ENCODE data around the gene ZNF382.
"Not testable (repeated sequence)": the region's sequence is repeated elsewhere in the genome, so short reads cannot be mapped to it uniquely, and the experiment has no call there.

ZNF382 gene

DNA sequence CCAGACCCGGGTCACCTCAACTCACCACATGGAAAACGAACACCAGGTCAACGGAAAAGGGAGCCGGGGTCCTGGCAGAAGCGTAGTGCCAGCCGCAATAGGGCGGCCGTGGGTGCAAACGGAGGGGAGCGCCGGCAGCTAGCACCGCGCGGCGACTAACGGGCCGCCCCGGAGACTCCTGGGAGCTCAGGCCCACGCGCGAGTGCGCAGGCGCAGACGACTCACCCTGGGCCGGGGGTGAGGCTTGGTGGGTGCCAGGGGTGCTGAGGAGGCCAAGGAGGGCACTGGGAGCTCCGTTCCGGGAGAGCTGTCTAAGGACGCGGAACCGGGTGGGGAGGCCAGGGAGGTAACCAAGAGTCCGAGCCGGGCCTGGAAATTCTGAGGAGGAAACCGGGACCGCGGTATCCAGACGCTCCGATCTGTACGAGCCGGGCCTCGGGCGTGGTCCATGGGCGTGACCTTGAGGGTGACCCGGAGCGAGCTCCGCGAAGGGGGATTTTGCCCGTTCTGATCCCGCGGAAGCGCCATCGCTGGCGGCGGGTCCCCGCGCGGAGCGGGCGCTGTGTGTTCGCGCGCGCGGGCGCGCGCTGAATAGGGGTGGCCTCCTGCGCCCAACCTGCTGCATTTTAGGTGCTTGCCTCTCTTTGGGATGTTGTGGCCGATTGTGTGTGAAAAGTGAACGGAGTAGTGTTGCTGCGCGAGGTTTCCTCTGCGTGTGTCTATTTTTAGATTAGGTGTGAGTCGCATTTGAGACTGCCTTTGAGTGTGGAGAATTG is at the start of gene ZNF382:
ZNF382 (plus strand) TSS at position 213 of the 776 bp plus-strand sequence. CDS start 4,602 bp downstream, outside the sequence.
- peak; percentile 66 for DNase-seq

DNA sequence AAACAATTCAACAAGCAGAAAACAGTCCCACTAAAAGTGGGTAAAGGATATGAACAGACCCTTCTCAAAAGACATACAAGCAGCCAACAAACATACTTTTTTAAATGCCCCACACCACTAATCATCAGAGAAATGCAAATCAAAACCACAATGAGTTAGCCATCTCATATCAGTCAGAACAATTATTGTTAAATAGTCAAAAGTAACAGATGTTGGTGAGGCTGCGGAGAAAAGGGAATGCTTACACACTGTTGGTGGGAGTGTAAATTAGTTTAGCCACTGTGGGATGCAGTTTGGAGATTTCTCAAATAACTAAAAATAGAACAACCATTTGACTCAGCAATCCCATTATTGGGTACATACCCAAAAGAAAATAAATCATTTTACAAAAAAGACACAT is 40.7 kb upstream of the ZNF382 start:
- DNase-seq, result no peak

- no peak for DNase-seq
Measured at GRCh38 chr19:36572593-36573019, 32.5 kb upstream of the ZNF382 start.

- DNase-seq, result peak; percentile 89
Measured at GRCh38 chr19:36573020-36573894, 31.9 kb upstream of the ZNF382 start, which contains the start of gene ZNF529. ZNF529 (minus strand) TSS chr19:36573292; CDS start chr19:36572346, 946 bp downstream.

GRCh38 chr19:36573895-36574720 is 31.0 kb upstream of the ZNF382 start:
- DNase-seq, result no peak

- DNase-seq, result no peak
Measured at GRCh38 chr19:36574741-36575140, 30.4 kb upstream of the ZNF382 start.

DNA sequence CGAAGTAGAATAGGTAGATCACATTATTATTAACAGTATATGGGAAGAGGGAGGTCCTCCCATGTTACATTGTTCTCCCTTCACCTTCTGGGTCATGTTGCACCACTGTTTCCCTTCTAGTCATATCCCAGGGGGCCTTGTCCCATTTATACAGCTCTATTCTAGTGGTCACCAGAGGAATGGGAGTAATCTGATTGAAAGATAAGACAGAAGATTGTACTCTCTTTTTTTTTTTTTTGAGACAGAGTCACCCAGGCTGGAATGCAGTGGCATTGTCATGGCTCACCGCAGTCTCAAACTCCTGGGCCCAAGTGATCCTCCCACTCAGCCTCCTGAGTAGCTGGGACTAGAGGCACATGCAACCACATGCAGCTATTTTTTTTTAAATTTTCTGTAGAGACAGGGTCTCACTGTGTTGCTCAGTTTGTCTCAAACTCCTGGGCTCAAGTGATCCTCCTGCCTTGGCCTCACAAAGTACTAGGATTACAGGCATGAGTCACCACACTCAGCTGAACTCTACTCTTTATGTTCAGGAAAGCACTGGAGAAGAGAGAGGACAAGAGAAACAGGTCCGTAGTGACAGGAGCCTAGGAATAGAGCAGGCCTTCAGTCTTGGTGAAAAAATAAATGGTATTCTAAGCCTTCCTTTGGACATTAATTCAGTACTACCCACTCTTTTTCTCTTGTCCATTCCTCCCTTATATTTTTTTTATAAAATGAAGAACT is 27.7 kb upstream of the ZNF382 start:
- DNase-seq, result no peak

- DNase-seq, result no peak
Measured at GRCh38 chr19:36579255-36579654, 25.9 kb upstream of the ZNF382 start.

- DNase-seq, result not testable (repeated sequence)
Measured at GRCh38 chr19:36602681-36603080, 2.4 kb upstream of the ZNF382 start.

DNA sequence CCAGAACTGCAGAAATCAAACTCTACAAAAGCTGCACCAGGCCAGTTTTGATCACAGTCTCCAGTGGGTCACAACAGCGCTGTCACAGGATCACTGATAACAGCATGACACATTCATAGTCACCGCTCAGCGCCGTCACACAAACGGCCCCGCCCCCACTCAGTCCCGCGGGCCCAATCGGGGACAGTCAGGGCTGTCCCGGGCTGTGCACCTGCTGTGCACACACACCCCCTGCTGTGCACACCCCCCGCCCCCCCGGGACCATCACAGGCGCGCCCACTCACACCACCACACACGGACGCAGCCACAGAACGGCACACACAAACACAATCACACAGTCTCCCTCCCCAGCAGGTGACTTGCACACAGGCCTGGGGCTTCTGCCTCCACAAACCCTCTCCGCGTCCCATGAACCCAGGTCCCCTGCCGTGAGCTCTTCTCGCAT is 435 bp upstream of the ZNF382 start:
- DNase-seq, result peak; percentile 60

- DNase-seq, result no peak
Measured at GRCh38 chr19:36605877-36606478, 865 bp downstream of the ZNF382 start.

GRCh38 chr19:36627057-36627456 is 21.9 kb downstream of the ZNF382 start:
- no peak for DNase-seq

GRCh38 chr19:36635342-36635741 is 30.2 kb downstream of the ZNF382 start:
- no peak for DNase-seq

DNA sequence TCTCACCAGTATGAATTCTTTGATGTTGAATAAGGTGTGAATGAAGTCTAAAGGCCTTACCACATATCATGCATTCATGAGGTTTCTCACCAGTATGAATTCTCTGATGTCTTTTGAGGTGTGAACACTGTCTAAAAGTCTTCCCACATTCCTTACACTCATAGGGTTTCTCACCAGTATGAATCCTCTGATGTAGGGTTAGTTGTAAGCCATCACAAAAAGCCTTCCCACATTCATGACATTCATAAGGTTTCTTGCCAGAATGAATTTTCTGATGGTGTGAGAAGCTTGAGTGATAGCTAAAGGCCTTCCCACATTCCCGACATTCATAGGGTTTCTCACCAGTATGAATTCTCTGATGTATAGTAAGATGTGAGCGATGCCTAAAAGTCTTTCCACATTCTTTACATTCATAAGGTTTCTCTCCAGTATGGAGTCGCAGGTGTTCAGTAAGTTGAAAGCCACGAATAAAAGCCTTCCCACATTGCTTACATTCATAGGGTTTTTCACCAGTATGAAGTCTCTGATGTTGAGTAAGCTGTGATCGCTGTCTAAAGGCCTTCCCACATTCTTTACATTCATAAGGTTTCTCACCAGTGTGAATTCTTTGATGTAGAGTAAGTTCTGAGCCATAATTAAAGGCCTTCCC is 33.9 kb downstream of the ZNF382 start:
- no peak for DNase-seq

DNA sequence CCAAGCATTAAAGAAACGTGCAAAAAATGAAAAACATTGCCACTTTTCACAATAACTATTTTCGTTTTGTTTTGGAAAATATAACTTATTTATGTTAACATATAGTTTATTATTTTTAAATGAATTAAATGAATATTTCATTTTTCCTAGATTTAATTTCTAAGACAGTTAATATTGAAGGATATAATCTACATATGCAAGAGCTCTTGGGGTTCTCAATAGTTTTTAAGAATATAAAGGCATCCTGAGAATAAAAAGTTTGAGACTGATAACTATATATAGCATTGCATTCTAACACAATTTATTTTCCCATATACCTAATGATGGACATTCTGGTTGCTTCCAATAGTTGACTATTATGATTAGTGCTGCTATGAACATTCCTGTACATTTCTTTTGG is 41.6 kb downstream of the ZNF382 start:
- no peak for DNase-seq

- no peak for DNase-seq
Measured at GRCh38 chr19:36652958-36653357, 47.8 kb downstream of the ZNF382 start.

DNA sequence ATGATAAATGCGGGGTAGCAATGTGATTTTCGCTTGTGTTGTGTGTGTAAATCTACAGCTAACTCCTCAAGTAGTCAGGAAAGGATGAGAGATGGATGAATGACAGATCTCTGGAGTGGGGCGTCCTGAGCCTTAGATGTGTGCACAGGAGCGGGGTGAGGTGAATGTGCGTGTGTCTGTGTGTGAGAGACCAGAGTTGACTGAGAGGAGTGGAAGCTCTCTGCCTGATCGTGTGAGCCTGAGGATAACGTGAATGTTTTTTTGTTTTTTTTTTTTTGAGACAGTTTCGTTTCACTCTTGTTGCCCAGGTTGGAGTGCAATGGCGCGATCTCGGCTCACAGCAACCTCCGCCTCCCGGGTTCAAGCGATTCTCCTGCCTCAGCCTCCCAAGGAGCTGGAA is 60.7 kb downstream of the ZNF382 start:
- no peak for DNase-seq

DNA sequence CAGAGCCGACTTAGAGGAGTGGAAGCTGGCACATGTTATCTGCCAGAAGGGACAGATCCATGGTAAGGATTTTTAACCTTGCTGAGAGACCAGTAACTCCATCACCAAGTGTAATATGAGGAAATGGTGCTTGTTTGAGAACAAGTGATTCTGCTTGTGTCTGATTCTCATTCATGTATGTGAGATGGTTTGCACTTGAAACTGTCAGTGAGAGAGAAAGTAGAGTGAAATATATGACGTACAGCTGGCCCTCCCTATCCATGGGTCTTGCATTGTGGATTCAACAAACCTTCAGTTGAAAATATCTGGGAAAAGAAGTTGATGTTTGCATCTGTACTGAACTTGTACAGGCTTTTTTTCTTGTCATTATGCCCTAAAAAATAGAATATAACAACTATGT is 63.5 kb downstream of the ZNF382 start:
- DNase-seq, result no peak

DNA sequence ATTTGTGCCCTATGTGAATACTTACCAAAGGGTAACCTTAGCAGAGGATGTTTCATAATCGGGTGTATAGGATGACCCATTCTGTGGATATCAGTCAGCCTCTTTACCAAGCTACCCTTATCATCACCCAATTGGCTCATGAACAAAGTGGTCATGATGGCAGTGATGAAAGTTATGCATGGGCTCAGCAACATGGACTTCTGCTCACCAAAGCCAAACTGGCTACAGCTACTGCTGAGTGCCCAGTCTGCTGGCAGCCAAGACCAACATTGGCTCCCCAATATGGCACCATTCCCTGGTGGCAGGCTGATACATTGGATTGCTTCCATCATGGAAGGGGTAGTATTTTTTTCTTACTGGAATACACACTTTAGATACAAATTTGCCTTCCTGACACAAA is 67.3 kb downstream of the ZNF382 start:
- no peak for DNase-seq

GRCh38 chr19:36674201-36674600 is 69.1 kb downstream of the ZNF382 start:
- no peak for DNase-seq

GRCh38 chr19:36679455-36679854 is 74.3 kb downstream of the ZNF382 start:
- DNase-seq, result no peak
